ENCODE results near the gene DNAJC1.

Gene DNAJC1

GRCh38 chr10:21995557-21995956, 8.0 kb downstream of the DNAJC1 start:
- peaks cover 24% of the 10 kb centered on the region for H3K4me1 Mint-ChIP-seq
- H3K27me3 Mint-ChIP-seq (ENCODE audit: low read depth, poor library complexity) = peaks cover 4% of the 10 kb centered on the region
- H3K9me3 Mint-ChIP-seq = peaks cover 28% of the 10 kb centered on the region
- peaks cover 29% of the 10 kb centered on the region for H3K36me3 Mint-ChIP-seq (ENCODE audit: low read depth)
- TF ChIP-seq CTCF (IDR thresholded peaks at IDR 0.05) = no peak
- H3K27ac Mint-ChIP-seq = no peak overlapping the region
- DNase-seq = no peak
- H3K4me3 Mint-ChIP-seq = no peak overlapping the region

- peaks cover 9% of the 10 kb centered on the region for H3K9me3 Mint-ChIP-seq
- H3K27me3 Mint-ChIP-seq (ENCODE audit: low read depth, poor library complexity) = no peaks in the 10 kb centered on the region
- peaks cover 9% of the 10 kb centered on the region for H3K36me3 Mint-ChIP-seq (ENCODE audit: low read depth)
- TF ChIP-seq CTCF (IDR thresholded peaks at IDR 0.05) = peak; percentile 48
- peaks cover 21% of the 10 kb centered on the region for H3K4me1 Mint-ChIP-seq
- no peak for DNase-seq
- H3K27ac Mint-ChIP-seq = no peak overlapping the region
- H3K4me3 Mint-ChIP-seq = no peak overlapping the region
Measured at GRCh38 chr10:21993360-21994001, 10.0 kb downstream of the DNAJC1 start.

- H3K27ac Mint-ChIP-seq = no peak overlapping the region
- DNase-seq = no peak
- peaks cover 7% of the 10 kb centered on the region for H3K36me3 Mint-ChIP-seq (ENCODE audit: low read depth)
- TF ChIP-seq CTCF (IDR thresholded peaks at IDR 0.05) = no peak
- peaks cover 4% of the 10 kb centered on the region for H3K9me3 Mint-ChIP-seq
- no peak overlapping the region for H3K4me3 Mint-ChIP-seq
- peaks cover 9% of the 10 kb centered on the region for H3K4me1 Mint-ChIP-seq
- H3K27me3 Mint-ChIP-seq (ENCODE audit: low read depth, poor library complexity) = no peaks in the 10 kb centered on the region
Measured at GRCh38 chr10:21991785-21992184, 11.7 kb downstream of the DNAJC1 start.

DNA sequence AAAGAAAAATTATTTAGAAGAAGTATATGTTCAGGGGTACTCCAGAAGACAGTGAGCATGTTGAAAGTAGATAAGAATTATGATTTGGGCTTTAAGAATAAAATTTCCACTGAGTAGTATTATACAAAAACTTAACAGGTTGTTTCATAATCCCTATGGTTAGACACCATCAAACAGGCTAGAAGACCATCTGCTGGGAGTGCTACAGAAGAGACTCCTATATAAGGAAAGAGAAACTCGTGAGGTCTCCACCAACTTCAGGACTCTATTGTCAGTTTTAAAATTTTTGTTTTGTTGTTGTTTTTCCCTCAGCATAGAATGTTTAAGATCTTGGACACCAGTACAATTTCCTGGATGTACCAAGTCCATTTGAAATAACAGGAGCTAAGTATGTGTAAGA, 13.1 kb downstream of the DNAJC1 start:
- no peaks in the 10 kb centered on the region for H3K27me3 Mint-ChIP-seq (ENCODE audit: low read depth, poor library complexity)
- peaks cover 12% of the 10 kb centered on the region for H3K36me3 Mint-ChIP-seq (ENCODE audit: low read depth)
- peaks cover 8% of the 10 kb centered on the region for H3K4me1 Mint-ChIP-seq
- no peak overlapping the region for H3K4me3 Mint-ChIP-seq
- TF ChIP-seq CTCF (IDR thresholded peaks at IDR 0.05) = no peak
- peaks cover 11% of the 10 kb centered on the region for H3K9me3 Mint-ChIP-seq
- no peak overlapping the region for H3K27ac Mint-ChIP-seq
- no peak for DNase-seq

- Mint-ChIP-seq H3K9me3 (peaks cover 14% of the 10 kb centered on the region), H3K4me3 (no peak overlapping the region), H3K27me3 (ENCODE audit: low read depth, poor library complexity) (no peaks in the 10 kb centered on the region), H3K27ac (no peak overlapping the region), H3K4me1 (peaks cover 8% of the 10 kb centered on the region), H3K36me3 (ENCODE audit: low read depth) (peaks cover 18% of the 10 kb centered on the region)
- DNase-seq = peak; percentile 48
- peak; percentile 67 for TF ChIP-seq CTCF (IDR thresholded peaks at IDR 0.05)
Measured at GRCh38 chr10:21989453-21990154, 13.9 kb downstream of the DNAJC1 start.

DNA sequence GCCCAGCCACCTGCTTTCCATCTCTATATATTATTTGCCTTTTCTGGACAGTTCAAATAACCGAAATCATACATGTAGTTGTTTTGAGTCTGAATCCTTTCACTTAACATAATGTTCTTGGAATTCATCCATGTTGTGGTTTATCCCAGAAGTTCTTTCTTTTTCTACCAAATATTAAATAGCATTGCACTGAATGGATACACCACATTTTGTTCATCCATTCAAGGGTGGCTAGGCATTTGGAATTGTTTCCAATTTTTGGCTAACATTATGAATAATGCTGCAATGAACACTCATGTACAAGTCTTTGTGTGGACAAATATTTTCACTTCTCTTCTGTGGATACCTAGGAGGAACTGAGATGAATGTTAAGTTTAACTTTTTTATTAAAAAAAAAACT, 18.0 kb downstream of the DNAJC1 start:
- Mint-ChIP-seq H3K36me3 (ENCODE audit: low read depth) (peaks cover 18% of the 10 kb centered on the region), H3K27me3 (ENCODE audit: low read depth, poor library complexity) (no peaks in the 10 kb centered on the region), H3K27ac (peak overlapping the region; percentile 31), H3K4me3 (no peak overlapping the region), H3K9me3 (peaks cover 10% of the 10 kb centered on the region), H3K4me1 (peaks cover 14% of the 10 kb centered on the region)
- no peak for DNase-seq
- TF ChIP-seq CTCF (IDR thresholded peaks at IDR 0.05) = no peak
